IMR-90 (cell line): ENCODE measurements around the gene TCF7. TPM values are rescaled to one million over a fixed set of nuclear protein-coding genes. Genes with fewer than 3 reads are reported as not detected.

Experiments used
- ATAC-seq: fragments of 200-7000 bp; cut with Tn5 transposase; 2 replicates; pipeline ENCODE4 v1.9.1; 2020; ENCODE audit warnings: low read depth, mild to moderate bottlenecking, moderate library complexity
- BruUV-seq: library from RNA; stranded (reverse); fragments of 400-500 nt; replicated peaks from 2 replicates; lab custom pipeline; 2021; lab: Mats Ljungman, UMichigan
- CTCF ChIA-PET: fragments of 300-600 bp; formaldehyde crosslinking; extraction: SDS; loops from one replicate; lab custom pipeline; 2021; ENCODE audit warnings: antibody characterized with exemption; lab: Yijun Ruan, JAX
- POLR2A ChIA-PET: fragments of 300-600 bp; sonication (Branson Sonifier 250); formaldehyde crosslinking; loops from one replicate; lab custom pipeline; 2022; ENCODE audit warnings: antibody characterized with exemption; ENCODE audit not compliant: unreplicated experiment; lab: Charles Lee
- DNase-seq: peaks from one replicate; pipeline ENCODE4 v3.0.0; 2013
- H2AFZ ChIP-seq: replicated peaks from 2 replicates; pipeline ENCODE3; 2013; ENCODE audit warnings: low read length, mild to moderate bottlenecking; ENCODE audit not compliant: poor library complexity
- H2AK5ac ChIP-seq: 2 replicates; pipeline ENCODE4 v1.6.1; 2013; ENCODE audit warnings: low read depth, low read length, inconsistent platforms
- H2AK9ac ChIP-seq: replicated peaks from 2 replicates; pipeline ENCODE3; 2013; ENCODE audit warnings: mild to moderate bottlenecking, low read depth, low read length, moderate library complexity; ENCODE audit not compliant: poor library complexity
- H2BK120ac ChIP-seq: 2 replicates; pipeline ENCODE4 v1.6.1; 2013; ENCODE audit warnings: low read depth, low read length, inconsistent platforms
- H2BK15ac ChIP-seq: 3 replicates; pipeline ENCODE4 v1.6.1; 2013; ENCODE audit warnings: low read depth, low read length, inconsistent platforms
- H2BK20ac ChIP-seq: 2 replicates; pipeline ENCODE4 v1.6.1; 2013; ENCODE audit warnings: low read depth, mild to moderate bottlenecking, inconsistent platforms, low read length, moderate library complexity
- H2BK5ac ChIP-seq: 2 replicates; pipeline ENCODE4 v1.6.1; 2013; ENCODE audit warnings: mild to moderate bottlenecking, low read depth, low read length, inconsistent platforms; ENCODE audit not compliant: poor library complexity, severe bottlenecking
- H3K14ac ChIP-seq: replicated peaks from 2 replicates; pipeline ENCODE4 v1.6.1; 2013; ENCODE audit warnings: low read depth, low read length, inconsistent platforms
- H3K18ac ChIP-seq: 2 replicates; pipeline ENCODE4 v1.6.1; 2013; ENCODE audit warnings: low read depth, low read length, control low read depth
- H3K23ac ChIP-seq: 2 replicates; pipeline ENCODE4 v1.6.1; 2013; ENCODE audit warnings: low read depth, low read length, inconsistent platforms
- H3K27ac ChIP-seq: 2 replicates; pipeline ENCODE4 v1.5.1; 2013; ENCODE audit warnings: mild to moderate bottlenecking, control low read depth, low read length; ENCODE audit not compliant: insufficient read depth
- H3K27me3 ChIP-seq: 2 replicates; pipeline ENCODE4 v1.6.1; 2013; ENCODE audit warnings: low read length; ENCODE audit not compliant: control insufficient read depth, insufficient read depth
- H3K36me3 ChIP-seq: 2 replicates; pipeline ENCODE4 v1.6.1; 2013; ENCODE audit warnings: low read length, mixed read lengths; ENCODE audit not compliant: control insufficient read depth, insufficient read depth
- H3K4ac ChIP-seq: 2 replicates; pipeline ENCODE4 v1.6.1; 2013; ENCODE audit warnings: low read depth, low read length, inconsistent platforms
- H3K4me1 ChIP-seq: 2 replicates; pipeline ENCODE4 v1.6.1; 2013; ENCODE audit warnings: low read length, mixed read lengths; ENCODE audit not compliant: control insufficient read depth, insufficient read depth
- H3K4me2 ChIP-seq: 2 replicates; pipeline ENCODE4 v1.6.1; 2013; ENCODE audit warnings: low read depth, mild to moderate bottlenecking, control low read depth, low read length, moderate library complexity
- H3K4me3 ChIP-seq: 2 replicates; pipeline ENCODE4 v1.5.1; 2013; ENCODE audit warnings: low read depth, mild to moderate bottlenecking, control low read depth, low read length, moderate library complexity; ENCODE audit not compliant: insufficient read depth
- H3K56ac ChIP-seq: 2 replicates; pipeline ENCODE4 v1.6.1; 2013; ENCODE audit warnings: low read length, inconsistent platforms; ENCODE audit not compliant: insufficient read depth; ENCODE audit errors: extremely low read depth
- H3K79me1 ChIP-seq, 2 experiments: 2 replicates each; pipeline ENCODE4 v1.6.1; 2013; ENCODE audit warnings: low read length in 2 of 2, inconsistent platforms in 1 of 2, low read depth in 1 of 2
- H3K9ac ChIP-seq: 2 replicates; pipeline ENCODE4 v1.6.1; 2013; ENCODE audit warnings: low read depth, low read length, control low read depth
- H3K9me1 ChIP-seq: 2 replicates; pipeline ENCODE4 v1.6.1; 2013; ENCODE audit warnings: low read length, inconsistent platforms; ENCODE audit not compliant: insufficient read depth
- H3K9me3 ChIP-seq: 2 replicates; pipeline ENCODE4 v1.6.1; 2013; ENCODE audit warnings: low read length; ENCODE audit not compliant: control insufficient read depth, insufficient read depth
- H4K20me1 ChIP-seq: 2 replicates; pipeline ENCODE4 v1.6.1; 2013; ENCODE audit warnings: low read length, inconsistent platforms; ENCODE audit not compliant: insufficient read depth
- H4K5ac ChIP-seq: 2 replicates; pipeline ENCODE4 v1.6.1; 2013; ENCODE audit warnings: mild to moderate bottlenecking, low read depth, low read length, control low read depth
- H4K8ac ChIP-seq, 2 experiments: 2 replicates each; pipeline ENCODE4 v1.6.1; 2013; ENCODE audit warnings: low read depth in 2 of 2, low read length in 2 of 2, control low read depth in 1 of 2, inconsistent platforms in 1 of 2
- H4K91ac ChIP-seq: 2 replicates; pipeline ENCODE4 v1.6.1; 2013; ENCODE audit warnings: low read depth, low read length, inconsistent platforms; ENCODE audit not compliant: insufficient read depth
- BHLHE40 ChIP-seq: fragments of 150-350 bp; IDR thresholded peaks from 2 replicates; pipeline ENCODE4 v1.6.1; 2016; ENCODE audit warnings: mild to moderate bottlenecking, low read depth, low read length
- CEBPB ChIP-seq: IDR thresholded peaks from 2 replicates; pipeline ENCODE4 v1.6.1; 2012; ENCODE audit warnings: low read depth, low read length, improper control_type of control experiment
- CHD1 ChIP-seq: IDR thresholded peaks from 2 replicates; pipeline ENCODE4 v1.6.1; 2012; ENCODE audit warnings: low read depth, low read length, improper control_type of control experiment
- CTCF ChIP-seq: conservative IDR thresholded peaks from 2 replicates; pipeline ENCODE4 v1.5.1; 2012; ENCODE audit warnings: mild to moderate bottlenecking, low read depth, low read length, improper control_type of control experiment
- ELK1 ChIP-seq: fragments of 150-350 bp; IDR thresholded peaks from 2 replicates; pipeline ENCODE4 v1.6.1; 2016; ENCODE audit warnings: low read depth, mild to moderate bottlenecking, low read length, moderate library complexity, borderline replicate concordance
- FOS ChIP-seq: fragments of 150-350 bp; IDR thresholded peaks from 2 replicates; pipeline ENCODE4 v1.6.1; 2016; ENCODE audit warnings: low read depth, low read length
- MAFK ChIP-seq: IDR thresholded peaks from 2 replicates; pipeline ENCODE4 v1.6.1; 2012; ENCODE audit warnings: low read depth, low read length, improper control_type of control experiment
- MAZ ChIP-seq: IDR thresholded peaks from 2 replicates; pipeline ENCODE4 v1.6.1; 2012; ENCODE audit warnings: low read depth, mild to moderate bottlenecking, low read length, improper control_type of control experiment, moderate library complexity, borderline replicate concordance
- MXI1 ChIP-seq: IDR thresholded peaks from 2 replicates; pipeline ENCODE4 v1.6.1; 2012; ENCODE audit warnings: low read depth, mild to moderate bottlenecking, low read length, moderate library complexity, borderline replicate concordance
- NFE2L2 ChIP-seq: fragments of 150-350 bp; IDR thresholded peaks from 2 replicates; pipeline ENCODE4 v1.6.1; 2016; ENCODE audit warnings: low read depth, mild to moderate bottlenecking, low read length
- POLR2A ChIP-seq: IDR thresholded peaks from 2 replicates; pipeline ENCODE4 v1.6.1; 2012; ENCODE audit warnings: mild to moderate bottlenecking, low read depth, low read length
- RAD21 ChIP-seq: IDR thresholded peaks from 2 replicates; pipeline ENCODE4 v1.6.1; 2012; ENCODE audit warnings: low read length, improper control_type of control experiment
- SMC3 ChIP-seq: fragments of 150-350 bp; IDR thresholded peaks from 2 replicates; pipeline ENCODE4 v1.6.1; 2016; ENCODE audit warnings: low read depth, mild to moderate bottlenecking, antibody characterized with exemption, low read length, moderate library complexity
- WGBS, 2 experiments: methylation state at CpG; one replicate each; pipeline versions ENCODE4 v1.1.5 to v1.1.7; 2013; ENCODE audit warnings: missing lambda C conversion rate in 2 of 2; ENCODE audit not compliant: insufficient read length in 1 of 2; ENCODE audit errors: extremely low coverage in 2 of 2; 5-methylcytosine and 5-hydroxymethylcytosine counted together
- dilution Hi-C: fragments of 300-500 bp; cut with HindIII; formaldehyde crosslinking; loops from one replicate; pipeline ENCODE4 v1.14.3; 2018; ENCODE audit warnings: low sequenced_read_pairs; ENCODE audit not compliant: unreplicated experiment
- in situ Hi-C: fragments of 300-500 bp; cut with MboI; formaldehyde crosslinking; loops from 3 replicates; pipeline ENCODE4 v1.14.3; 2019; ENCODE audit warnings: low sequenced_read_pairs, inconsistent platforms, mixed read lengths
- intact Hi-C: fragments of 100-400 bp; cut with micrococcal nuclease; formaldehyde crosslinking; loops from 2 replicates; pipeline ENCODE4 v1.10.0; 2022
- polyA plus RNA-seq, 3 experiments: library from polyadenylated mRNA; depleted of rRNA; stranded (reverse); fragments of >200 nt; gene quantifications; 2 replicates each; pipeline ENCODE4 v1.2.3, GENCODE V29; 2012; ENCODE audit warnings: low replicate concordance in 1 of 3
- total RNA-seq: library from RNA; depleted of rRNA; stranded (reverse); fragments of >200 nt; gene quantifications from 2 replicates; pipeline ENCODE4 v1.2.3, GENCODE V29; 2012

TCF7 gene
- total and polyA plus RNA-seq, 2 of the 4 experiments (the other 2 are of a cell fraction) = 1.3 to 3.4 TPM

GRCh38 chr5:134114886-134115805, 665 bp downstream of the TCF7 start:
- Histone ChIP-seq H2AK5ac (no peak overlapping the region), H3K36me3 (no peaks in the 10 kb centered on the region), H3K9me3 (no peaks in the 10 kb centered on the region), H3K4ac (0 out of 2 replicates have a peak overlapping the region, but pooled peaks have one; percentile 4), H2AFZ (peak overlapping the region; percentile 69), H2BK15ac (no peak overlapping the region), H4K20me1 (peaks cover 3% of the 10 kb centered on the region; the same call in 1 of the 2 replicates), H3K9me1 (no peaks in the 10 kb centered on the region), H3K79me1 (no peaks in the 10 kb centered on the region), H3K27me3 (peaks cover 4% of the 10 kb centered on the region; the same call in 1 of the 2 replicates), H3K27ac (no peak overlapping the region; the same call in 1 of the 2 replicates), H3K18ac (no peak overlapping the region), H3K4me2 (peak overlapping the region; percentile 36), H3K4me3 (peak overlapping the region; percentile 47), H3K4me1 (no peaks in the 10 kb centered on the region), H4K91ac (no peak overlapping the region), H4K8ac (no peak overlapping the region), H3K23ac (no peak overlapping the region), H2BK20ac (no peak overlapping the region), H4K5ac (no peak overlapping the region), H3K9ac (no peak overlapping the region), H2BK120ac (no peak overlapping the region), H3K56ac (no peak overlapping the region), H2AK9ac (peak overlapping the region; percentile 22), H2BK5ac (no peak overlapping the region), H3K14ac (no peak overlapping the region)
- DNase-seq = no peak
- in situ Hi-C loops (no loop called here), intact Hi-C loops (no loop called here), dilution Hi-C loops (no loop called here)
- ATAC-seq = peak; percentile 1; the same call in 1 of the 2 replicates
- no peak for TF ChIP-seq POLR2A
- no peak for TF ChIP-seq RAD21
- TF ChIP-seq BHLHE40 = no peak
- TF ChIP-seq MXI1 = no peak
- TF ChIP-seq CEBPB = no peak
- TF ChIP-seq MAFK = no peak
- TF ChIP-seq FOS = no peak
- TF ChIP-seq SMC3 = no peak
- no peak for TF ChIP-seq CHD1
- TF ChIP-seq MAZ = no peak; the same call in 1 of the 2 replicates
- TF ChIP-seq NFE2L2 = no peak
- TF ChIP-seq CTCF = no peak
- no peak for TF ChIP-seq ELK1
- CTCF ChIA-PET = interaction anchor here (0.9 kb wide), 1 partner anchor 76 kb away, joined by 3 read pairs; no protein-coding TSS in a partner anchor
- 9% methylated on average over 26 of the region's 110 CpGs; no CpG with 5 or more reads in 1 of the 2 experiments for WGBS, 2 experiments
- BruUV-seq = no TSS peak
- POLR2A ChIA-PET = interaction anchor here (0.7 kb wide), 1 partner anchor 1605 kb away, joined by 3 read pairs; no protein-coding TSS in a partner anchor
